Spleen (tissue), 7 donors: ENCODE data around the gene DDX11.
"Not testable (repeated sequence)": the region's sequence is repeated elsewhere in the genome, so short reads cannot be mapped to it uniquely, and the experiment has no call there.

ENCODE experiments used
- POLR2A ChIP-seq, 3 donors: fragments of 450-650 bp; IDR thresholded peaks; one replicate each; pipeline ENCODE4 v1.5.1; 2017; ENCODE audit warnings: antibody characterized with exemption in 3 of 3, mild to moderate bottlenecking in 1 of 3
- POLR2AphosphoS5 ChIP-seq, 3 donors: sonication (generic); formaldehyde crosslinking; IDR thresholded peaks; one replicate each; pipeline ENCODE4 v1.5.1; 2017; ENCODE audit warnings: antibody characterized with exemption in 3 of 3
- TF ChIP-seq, protein P1 (sequence below), 11 experiments: fragments of 200-600 bp in 7 of 11; fragments of 450-650 bp in 4 of 11; sonication (generic) in 4 of 11; IDR thresholded peaks in 8 of 11; conservative IDR thresholded peaks in 3 of 11; 1 replicate in 7 of 11; 2 replicates in 4 of 11; pipeline versions ENCODE4 v1.4.0 to v1.8.0; 2016 to 2021; ENCODE audit warnings: antibody characterized with exemption in 11 of 11, inconsistent platforms in 4 of 11, mild to moderate bottlenecking in 1 of 11
- donor health status: DM: no; HTN: no; CAD: no; lungs with moderate emphysema.
- donor health status: DM: no; HTN: no; CAD: no.
- donor health status: DM: no; HTN: no; CAD: no.

DNA sequence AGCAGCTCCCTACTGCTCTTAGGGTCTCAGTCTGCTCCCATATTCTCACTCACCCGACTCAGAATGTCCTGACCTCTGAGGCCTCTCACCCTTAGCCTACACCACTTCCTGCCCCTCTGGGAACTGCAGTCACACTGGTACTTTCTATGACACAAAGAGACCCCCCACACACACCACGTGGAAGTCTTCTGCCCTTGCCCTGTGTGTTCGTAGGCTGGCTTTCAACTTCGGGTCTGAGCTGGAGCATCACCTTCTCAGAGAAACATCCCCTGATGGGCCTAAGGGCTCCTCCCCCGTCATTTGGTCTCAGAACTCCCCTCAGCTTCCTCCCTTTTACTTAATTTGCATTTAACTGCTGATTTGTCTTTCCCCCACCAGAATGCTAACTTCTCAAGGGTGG, 22.0 kb upstream of the DDX11 start:
- TF ChIP-seq, protein P1, sequence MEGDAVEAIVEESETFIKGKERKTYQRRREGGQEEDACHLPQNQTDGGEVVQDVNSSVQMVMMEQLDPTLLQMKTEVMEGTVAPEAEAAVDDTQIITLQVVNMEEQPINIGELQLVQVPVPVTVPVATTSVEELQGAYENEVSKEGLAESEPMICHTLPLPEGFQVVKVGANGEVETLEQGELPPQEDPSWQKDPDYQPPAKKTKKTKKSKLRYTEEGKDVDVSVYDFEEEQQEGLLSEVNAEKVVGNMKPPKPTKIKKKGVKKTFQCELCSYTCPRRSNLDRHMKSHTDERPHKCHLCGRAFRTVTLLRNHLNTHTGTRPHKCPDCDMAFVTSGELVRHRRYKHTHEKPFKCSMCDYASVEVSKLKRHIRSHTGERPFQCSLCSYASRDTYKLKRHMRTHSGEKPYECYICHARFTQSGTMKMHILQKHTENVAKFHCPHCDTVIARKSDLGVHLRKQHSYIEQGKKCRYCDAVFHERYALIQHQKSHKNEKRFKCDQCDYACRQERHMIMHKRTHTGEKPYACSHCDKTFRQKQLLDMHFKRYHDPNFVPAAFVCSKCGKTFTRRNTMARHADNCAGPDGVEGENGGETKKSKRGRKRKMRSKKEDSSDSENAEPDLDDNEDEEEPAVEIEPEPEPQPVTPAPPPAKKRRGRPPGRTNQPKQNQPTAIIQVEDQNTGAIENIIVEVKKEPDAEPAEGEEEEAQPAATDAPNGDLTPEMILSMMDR (IDR thresholded peaks at IDR 0.05 in 8 of 11, conservative IDR thresholded peaks at IDR 0.05 in 3 of 11): not testable (repeated sequence)
- TF ChIP-seq POLR2A, POLR2AphosphoS5 (IDR thresholded peaks at IDR 0.05): not testable (repeated sequence)
